Suprapubic skin (tissue), 4 donors: ENCODE results near the gene PHF1. TPM values are rescaled to one million over a fixed set of nuclear protein-coding genes. Genes with fewer than 3 reads are reported as not detected.

Experiments used
- DNase-seq, 2 donors: peaks; one replicate each; pipeline ENCODE4 v3.0.0-alpha.2; 2019; ENCODE audit warnings: low spot score in 2 of 2
- H3K27ac ChIP-seq: fragments of 200-600 bp; sonication (generic); one replicate; pipeline ENCODE4 v1.5.1; 2019
- H3K27me3 ChIP-seq: fragments of 200-600 bp; sonication (generic); one replicate; pipeline ENCODE4 v1.5.1; 2019
- H3K36me3 ChIP-seq: fragments of 200-600 bp; sonication (generic); one replicate; pipeline ENCODE4 v1.5.1; 2019
- H3K4me1 ChIP-seq: fragments of 200-600 bp; sonication (generic); one replicate; pipeline ENCODE4 v1.5.1; 2019
- H3K4me3 ChIP-seq: fragments of 200-600 bp; sonication (generic); one replicate; pipeline ENCODE4 v1.5.1; 2019; ENCODE audit warnings: mild to moderate bottlenecking
- H3K9me3 ChIP-seq: fragments of 200-600 bp; sonication (generic); one replicate; pipeline ENCODE4 v1.5.1; 2019
- EP300 ChIP-seq: sonication (generic); formaldehyde crosslinking; IDR thresholded peaks from one replicate; pipeline ENCODE4 v1.6.1; 2017; ENCODE audit warnings: antibody characterized with exemption
- POLR2A ChIP-seq, 2 donors: fragments of 450-650 bp; IDR thresholded peaks; one replicate each; pipeline ENCODE4 v1.6.1; 2017; ENCODE audit warnings: antibody characterized with exemption in 2 of 2, mild to moderate bottlenecking in 2 of 2, moderate library complexity in 2 of 2
- POLR2AphosphoS5 ChIP-seq, 3 donors: sonication (generic); formaldehyde crosslinking; IDR thresholded peaks; one replicate each; pipeline ENCODE4 v1.6.1; 2017; ENCODE audit warnings: antibody characterized with exemption in 3 of 3
- WGBS: methylation state at CpG from one replicate; pipeline ENCODE4 v1.1.5; 2018; 5-methylcytosine and 5-hydroxymethylcytosine counted together
- total RNA-seq, 4 donors: library from RNA; depleted of rRNA; stranded (reverse); fragments of >200 nt; gene quantifications; one replicate each; pipeline ENCODE4 v1.1.0, GENCODE V29; 2016
- TF ChIP-seq, protein P1 (sequence below), 2 donors: fragments of 200-600 bp in 1 of 2; fragments of 450-650 bp in 1 of 2; sonication (generic) in 1 of 2; IDR thresholded peaks; one replicate each; pipeline ENCODE4 v1.5.1; 2016 to 2019; ENCODE audit warnings: antibody characterized with exemption in 2 of 2, mild to moderate bottlenecking in 1 of 2, moderate library complexity in 1 of 2

The PHF1 gene
- total RNA-seq, 4 donors from 2014 or later: 35.9 to 102 (median 48.6) TPM

DNA sequence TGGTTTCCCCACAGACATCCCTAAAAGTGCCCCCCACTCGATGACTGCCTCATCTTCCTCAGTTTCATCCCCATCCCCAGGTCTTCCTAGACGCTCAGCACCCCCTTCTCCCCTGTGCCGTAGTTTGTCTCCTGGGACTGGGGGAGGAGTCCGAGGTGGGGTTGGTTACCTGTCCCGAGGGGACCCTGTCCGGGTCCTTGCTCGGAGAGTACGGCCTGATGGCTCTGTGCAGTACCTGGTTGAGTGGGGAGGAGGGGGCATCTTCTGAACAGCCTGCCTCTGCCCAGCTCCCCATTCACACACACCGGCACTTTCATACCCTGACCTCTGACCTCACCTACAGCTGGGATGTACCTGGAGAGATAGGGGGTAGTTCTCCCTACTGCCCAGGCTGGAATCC, 5.0 kb downstream of the PHF1 start:
- H3K27ac ChIP-seq: no peak overlapping the region
- H3K27me3 ChIP-seq: no peaks in the 10 kb centered on the region
- peaks cover 41% of the 10 kb centered on the region for H3K36me3 ChIP-seq
- H3K4me3 ChIP-seq: no peak overlapping the region
- WGBS: 80% methylated on average over 9 of the region's 9 CpGs
- H3K9me3 ChIP-seq: no peaks in the 10 kb centered on the region
- TF ChIP-seq POLR2AphosphoS5 (IDR thresholded peaks at IDR 0.05) (no peak), EP300 (no peak)
- TF ChIP-seq, protein P1, sequence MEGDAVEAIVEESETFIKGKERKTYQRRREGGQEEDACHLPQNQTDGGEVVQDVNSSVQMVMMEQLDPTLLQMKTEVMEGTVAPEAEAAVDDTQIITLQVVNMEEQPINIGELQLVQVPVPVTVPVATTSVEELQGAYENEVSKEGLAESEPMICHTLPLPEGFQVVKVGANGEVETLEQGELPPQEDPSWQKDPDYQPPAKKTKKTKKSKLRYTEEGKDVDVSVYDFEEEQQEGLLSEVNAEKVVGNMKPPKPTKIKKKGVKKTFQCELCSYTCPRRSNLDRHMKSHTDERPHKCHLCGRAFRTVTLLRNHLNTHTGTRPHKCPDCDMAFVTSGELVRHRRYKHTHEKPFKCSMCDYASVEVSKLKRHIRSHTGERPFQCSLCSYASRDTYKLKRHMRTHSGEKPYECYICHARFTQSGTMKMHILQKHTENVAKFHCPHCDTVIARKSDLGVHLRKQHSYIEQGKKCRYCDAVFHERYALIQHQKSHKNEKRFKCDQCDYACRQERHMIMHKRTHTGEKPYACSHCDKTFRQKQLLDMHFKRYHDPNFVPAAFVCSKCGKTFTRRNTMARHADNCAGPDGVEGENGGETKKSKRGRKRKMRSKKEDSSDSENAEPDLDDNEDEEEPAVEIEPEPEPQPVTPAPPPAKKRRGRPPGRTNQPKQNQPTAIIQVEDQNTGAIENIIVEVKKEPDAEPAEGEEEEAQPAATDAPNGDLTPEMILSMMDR (IDR thresholded peaks at IDR 0.05): no peak
- H3K4me1 ChIP-seq: peaks cover 73% of the 10 kb centered on the region
- no peak for DNase-seq

DNA sequence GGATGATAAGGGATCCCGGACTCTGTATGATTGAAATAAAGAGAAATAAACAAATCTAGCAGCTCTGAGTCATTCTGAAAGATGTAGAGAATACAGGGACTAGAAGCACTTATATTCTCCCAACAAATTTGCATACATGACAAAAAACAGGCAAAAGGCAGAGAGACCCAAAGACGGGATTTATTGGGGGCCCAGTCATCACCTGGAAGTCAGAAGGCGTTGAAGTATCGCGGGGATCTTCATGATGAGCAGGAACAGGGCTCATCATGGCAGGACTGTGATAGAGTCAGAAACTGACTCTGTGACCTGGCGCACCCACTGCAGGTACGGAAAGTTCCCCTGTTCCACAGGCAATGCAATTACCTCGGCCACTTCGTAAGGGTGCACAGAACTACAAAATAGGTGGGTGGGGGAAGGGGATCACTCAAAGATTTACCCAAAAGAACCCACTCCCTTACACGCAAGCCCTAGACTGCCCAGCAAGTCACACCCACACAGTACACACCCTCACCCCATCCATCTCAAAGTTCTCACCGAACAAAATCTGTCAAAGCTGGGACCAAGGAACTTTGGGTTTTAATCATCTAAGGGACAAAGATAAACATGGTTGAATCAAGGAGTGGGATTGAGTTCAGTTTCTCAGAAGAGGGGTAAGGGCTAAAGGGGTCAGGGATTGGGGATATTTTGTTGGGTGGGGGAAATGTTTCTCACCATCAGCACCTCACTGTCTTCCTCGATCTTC, 5.7 kb downstream of the PHF1 start:
- H3K36me3 ChIP-seq: peaks cover 41% of the 10 kb centered on the region
- H3K27ac ChIP-seq: peak overlapping the region; percentile 85
- no peaks in the 10 kb centered on the region for H3K9me3 ChIP-seq
- TF ChIP-seq POLR2A (IDR thresholded peaks at IDR 0.05): no peak
- no peak for TF ChIP-seq POLR2AphosphoS5 (IDR thresholded peaks at IDR 0.05)
- TF ChIP-seq, protein P1 (IDR thresholded peaks at IDR 0.05): no peak
- H3K27me3 ChIP-seq: no peaks in the 10 kb centered on the region
- DNase-seq: no peak
- 47% methylated on average over 12 of the region's 12 CpGs for WGBS
- H3K4me1 ChIP-seq: peaks cover 68% of the 10 kb centered on the region
- peak overlapping the region; percentile 66 for H3K4me3 ChIP-seq

DNA sequence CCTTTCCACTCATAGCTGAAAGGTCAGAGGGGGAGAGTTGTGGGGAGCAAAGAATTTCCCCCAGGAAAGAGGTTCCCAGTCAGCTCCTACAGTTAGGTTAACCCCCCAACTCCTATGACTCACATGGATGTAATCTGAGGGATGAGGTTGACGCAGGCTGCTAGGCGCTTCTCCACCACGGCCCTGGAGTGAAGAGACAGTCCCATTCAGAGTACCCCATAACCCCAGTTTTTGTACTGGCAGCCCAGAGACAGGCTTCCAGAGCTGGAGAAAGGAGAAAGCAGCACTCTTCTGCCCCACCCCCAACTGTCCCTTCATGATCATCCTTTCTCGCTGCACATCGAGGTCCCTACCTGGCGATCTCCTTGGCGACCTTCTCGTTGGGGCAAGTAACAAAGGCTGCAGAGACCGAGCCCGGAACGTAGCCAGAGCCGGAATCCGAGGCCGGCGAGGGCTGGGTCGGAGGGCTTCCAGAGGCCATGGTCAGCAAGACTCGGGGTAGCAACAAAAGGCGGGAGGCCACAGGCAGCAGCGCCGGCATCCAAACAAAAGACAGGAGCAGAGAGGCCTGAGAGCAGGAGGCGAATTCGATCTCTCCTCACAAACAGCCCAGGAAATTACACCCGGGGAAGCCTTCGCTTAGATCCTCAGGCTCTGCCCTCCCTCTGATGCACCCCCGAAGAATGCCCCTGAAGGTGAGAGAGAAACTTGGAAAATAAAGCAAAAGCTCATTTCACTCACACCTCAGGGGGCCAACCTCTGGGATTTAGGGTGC, 6.5 kb downstream of the PHF1 start:
- 0% methylated on average over 25 of the region's 25 CpGs for WGBS
- Histone ChIP-seq H3K27me3 (no peaks in the 10 kb centered on the region), H3K36me3 (peaks cover 38% of the 10 kb centered on the region), H3K4me3 (peak overlapping the region; percentile 66), H3K9me3 (no peaks in the 10 kb centered on the region), H3K4me1 (peaks cover 61% of the 10 kb centered on the region), H3K27ac (peak overlapping the region; percentile 85)
- DNase-seq: peak in 1 of 2 donors; percentile 74
- TF ChIP-seq, protein P1 (IDR thresholded peaks at IDR 0.05): no peak
- no peak for TF ChIP-seq EP300
- no peak for TF ChIP-seq POLR2A (IDR thresholded peaks at IDR 0.05)
- TF ChIP-seq POLR2AphosphoS5 (IDR thresholded peaks at IDR 0.05): no peak

DNA sequence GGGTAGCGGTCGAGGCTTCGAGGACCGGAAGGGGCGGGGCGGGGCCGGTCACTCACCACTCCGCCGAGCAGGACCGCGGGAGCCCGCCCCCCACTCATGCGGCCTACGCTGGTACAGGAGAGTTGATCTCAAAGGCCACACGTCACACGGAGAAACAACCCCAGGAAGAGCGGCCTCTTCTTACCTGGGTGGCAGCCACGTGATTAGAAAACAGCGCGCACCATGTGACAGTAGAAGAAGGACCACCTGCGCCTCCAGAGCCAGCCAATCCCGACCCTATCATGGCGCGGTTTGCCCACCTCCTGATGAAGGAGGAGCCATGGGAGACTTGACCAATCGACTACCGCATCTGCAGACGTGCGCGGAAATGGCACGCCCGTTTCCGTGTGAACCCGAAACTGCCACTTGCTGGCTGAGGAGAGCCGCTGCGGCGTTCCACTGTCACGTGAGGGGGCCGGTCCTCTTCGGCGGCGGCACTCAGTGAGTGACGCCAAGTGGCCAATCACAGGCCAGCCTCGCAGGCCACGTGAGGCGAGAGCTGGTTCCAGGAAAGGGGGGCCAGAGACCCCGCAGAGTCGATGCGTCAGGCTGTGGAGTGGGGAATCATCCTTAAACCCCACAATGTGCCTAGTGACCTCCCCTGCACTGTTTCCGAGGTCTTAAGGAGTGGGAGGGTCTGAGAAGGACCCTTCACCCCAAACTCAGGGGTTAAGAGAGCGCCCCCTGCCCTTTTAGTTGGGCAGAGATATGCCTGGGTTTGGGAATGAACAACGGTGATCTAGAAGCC, 7.3 kb downstream of the PHF1 start, which contains the start of gene CUTA:
Gene CUTA, minus strand, starts transcription at position 205 of the 787 bp plus-strand sequence. Its CDS starts 107 bp downstream, at position 98.
- no peak for TF ChIP-seq EP300
- peak in 1 of 3 donors; percentile 95 for TF ChIP-seq POLR2AphosphoS5 (IDR thresholded peaks at IDR 0.05)
- TF ChIP-seq, protein P1 (IDR thresholded peaks at IDR 0.05): peak in 1 of 2 donors; percentile 5
- TF ChIP-seq POLR2A (IDR thresholded peaks at IDR 0.05): peak; percentile 34 to 79
- Histone ChIP-seq H3K36me3 (peaks cover 31% of the 10 kb centered on the region), H3K9me3 (no peaks in the 10 kb centered on the region), H3K27me3 (no peaks in the 10 kb centered on the region), H3K27ac (peak within 1 kb of the TSS; percentile 85), H3K4me1 (peaks cover 59% of the 10 kb centered on the region), H3K4me3 (peak within 1 kb of the TSS; percentile 66)
- under 1% methylated on average over 29 of the region's 51 CpGs for WGBS
- DNase-seq: peak; percentile 100
